HCT116 (cell line): ENCODE measurements around the gene MERTK. TPM values are rescaled to one million over a fixed set of nuclear protein-coding genes. Genes with fewer than 3 reads are reported as not detected.

Experiments
- ATAC-seq: fragments of 200-7000 bp; cut with Tn5 transposase; 2 replicates; pipeline ENCODE4 v1.9.1; 2020; ENCODE audit warnings: mild to moderate bottlenecking, moderate library complexity
- BruUV-seq: library from RNA; stranded (reverse); fragments of 400-500 nt; replicated peaks from 2 replicates; lab custom pipeline; 2021; lab: Mats Ljungman, UMichigan
- CTCF ChIA-PET: fragments of 300-600 bp; sonication (Branson Sonifier 250); formaldehyde crosslinking; loops from one replicate; lab custom pipeline; 2021; ENCODE audit warnings: antibody characterized with exemption; lab: Charles Lee
- POLR2A ChIA-PET: fragments of 300-600, 350-600 bp; sonication (Branson Sonifier 250); formaldehyde crosslinking; loops from one replicate; lab custom pipeline; 2021; ENCODE audit warnings: antibody characterized with exemption; lab: Charles Lee
- RAD21 ChIA-PET, 2 experiments: fragments of 300-600 bp; sonication (Branson Sonifier 250); formaldehyde crosslinking; loops; one replicate each; lab custom pipeline; 2023; ENCODE audit warnings: low total read pairs in 2 of 2; ENCODE audit not compliant: uncharacterized antibody in 2 of 2, unreplicated experiment in 2 of 2, low non-redundant PET in 1 of 2; lab: Charles Lee
- DNase-seq: peaks from one replicate; pipeline ENCODE4 v3.0.0-alpha.2; 2010; ENCODE audit warnings: low read depth, low spot score
- H2AFZ ChIP-seq: fragments of 200-600 bp; shearing (Covaris generic), sonication (generic); 2 replicates; pipeline ENCODE4 v1.6.1; 2017; ENCODE audit warnings: low read depth, mixed run types, mixed read lengths, antibody characterized with exemption, low read length; ENCODE audit not compliant: poor library complexity, severe bottlenecking
- H3K27ac ChIP-seq: 2 replicates; pipeline ENCODE4 v1.5.1; 2012; ENCODE audit warnings: low read depth, low read length
- H3K27me3 ChIP-seq: fragments of 200-600 bp; sonication (generic); 2 replicates; pipeline ENCODE4 v1.6.1; 2016; ENCODE audit warnings: mixed run types, low read length, mixed read lengths; ENCODE audit not compliant: insufficient read depth
- H3K36me3 ChIP-seq, 2 experiments: fragments of 200-500 bp in 1 of 2; fragments of 200-600 bp in 1 of 2; sonication (Bioruptor generic) in 1 of 2; sonication (generic) in 1 of 2; 2 replicates each; pipeline versions ENCODE4 v1.5.1 to v1.6.1; 2014 to 2016; ENCODE audit warnings: low read length in 2 of 2, inconsistent platforms in 1 of 2, mixed read lengths in 1 of 2, mixed run types in 1 of 2; ENCODE audit not compliant: insufficient read depth in 2 of 2, control insufficient read depth in 1 of 2
- H3K4me1 ChIP-seq, 2 experiments: fragments of 200-600 bp in 1 of 2; sonication (generic) in 1 of 2; 2 replicates each; pipeline versions ENCODE4 v1.5.1 to v1.6.1; 2012 to 2017; ENCODE audit warnings: low read length in 2 of 2, inconsistent platforms in 1 of 2, mild to moderate bottlenecking in 1 of 2, mixed read lengths in 1 of 2, mixed run types in 1 of 2, moderate library complexity in 1 of 2; ENCODE audit not compliant: insufficient read depth in 2 of 2, control insufficient read depth in 1 of 2
- H3K4me2 ChIP-seq: fragments of 200-600 bp; sonication (generic); 2 replicates; pipeline ENCODE4 v1.6.1; 2017; ENCODE audit warnings: mixed run types, low read length, mixed read lengths
- H3K4me3 ChIP-seq, 2 experiments: fragments of 200-600 bp in 1 of 2; sonication (generic) in 1 of 2; replicated peaks in 1 of 2; 2 replicates each; pipeline ENCODE4 v1.5.1; 2011 to 2016; ENCODE audit warnings: low read length in 2 of 2, control low read depth in 1 of 2, low read depth in 1 of 2, mild to moderate bottlenecking in 1 of 2, mixed read lengths in 1 of 2, mixed run types in 1 of 2
- H3K79me2 ChIP-seq: fragments of 200-600 bp; sonication (generic); 2 replicates; pipeline ENCODE4 v1.6.1; 2017; ENCODE audit warnings: mild to moderate bottlenecking, mixed run types, low read length, moderate library complexity, mixed read lengths; ENCODE audit not compliant: insufficient read depth
- H3K9ac ChIP-seq: fragments of 200-600 bp; sonication (generic); 2 replicates; pipeline ENCODE4 v1.6.1; 2016; ENCODE audit warnings: low read length, mixed read lengths
- H3K9me2 ChIP-seq: fragments of 200-600 bp; sonication (generic), shearing (Covaris generic); 2 replicates; pipeline ENCODE4 v1.6.1; 2017; ENCODE audit warnings: mixed run types, mild to moderate bottlenecking, moderate library complexity; ENCODE audit not compliant: insufficient read depth
- H3K9me3 ChIP-seq, 2 experiments: fragments of 200-500 bp in 1 of 2; fragments of 200-600 bp in 1 of 2; sonication (Bioruptor generic) in 1 of 2; sonication (generic) in 1 of 2; 2 replicates each; pipeline ENCODE4 v1.6.1; 2014 to 2017; ENCODE audit warnings: low read length in 2 of 2, mixed read lengths in 2 of 2, inconsistent platforms in 1 of 2, low read depth in 1 of 2, mild to moderate bottlenecking in 1 of 2, mixed run types in 1 of 2, moderate library complexity in 1 of 2; ENCODE audit not compliant: control insufficient read depth in 1 of 2, insufficient read depth in 1 of 2
- H4K20me1 ChIP-seq: fragments of 200-600 bp; sonication (generic), shearing (Covaris generic); 2 replicates; pipeline ENCODE4 v1.6.1; 2017; ENCODE audit warnings: mixed run types, mild to moderate bottlenecking, moderate library complexity; ENCODE audit not compliant: insufficient read depth
- EGR1 ChIP-seq: IDR thresholded peaks from 2 replicates; pipeline ENCODE4 v1.6.1; 2012; ENCODE audit warnings: low read depth
- EZH2phosphoT487 ChIP-seq: fragments of 200-600 bp; IDR thresholded peaks from 2 replicates; pipeline ENCODE4 v1.6.1; 2018; ENCODE audit warnings: antibody characterized with exemption, borderline replicate concordance
- FOSL1 ChIP-seq: IDR thresholded peaks from 2 replicates; pipeline ENCODE4 v1.6.1; 2012; ENCODE audit warnings: low read depth
- POLR2A ChIP-seq: IDR thresholded peaks from 2 replicates; pipeline ENCODE4 v1.7.0; 2011; ENCODE audit warnings: borderline replicate concordance; ENCODE audit not compliant: insufficient read depth, insufficient read length; ENCODE audit errors: extremely low read depth
- intact Hi-C: fragments of 100-400 bp; cut with micrococcal nuclease; formaldehyde crosslinking; loops from 2 replicates; pipeline ENCODE4 v1.10.0; 2022
- total RNA-seq: library from RNA; stranded (reverse); gene quantifications from one replicate; pipeline ENCODE4 v1.2.1, GENCODE V29; 2021; ENCODE audit not compliant: unreplicated experiment
- TF ChIP-seq, protein P1 (sequence below): IDR thresholded peaks from 2 replicates; pipeline ENCODE4 v1.6.1; 2012
- TF ChIP-seq, protein P2 (sequence below): IDR thresholded peaks from 2 replicates; pipeline ENCODE4 v1.6.1; 2012; ENCODE audit warnings: low read depth
- TF ChIP-seq, protein P3 (sequence below): IDR thresholded peaks from 2 replicates; pipeline ENCODE4 v1.6.1; 2011; ENCODE audit warnings: mild to moderate bottlenecking, low read length, moderate library complexity; ENCODE audit not compliant: insufficient replicate concordance; ENCODE audit errors: extremely low read depth

The MERTK gene
- total RNA-seq, 1 experiment from 2014 or later: 5.7 TPM

DNA sequence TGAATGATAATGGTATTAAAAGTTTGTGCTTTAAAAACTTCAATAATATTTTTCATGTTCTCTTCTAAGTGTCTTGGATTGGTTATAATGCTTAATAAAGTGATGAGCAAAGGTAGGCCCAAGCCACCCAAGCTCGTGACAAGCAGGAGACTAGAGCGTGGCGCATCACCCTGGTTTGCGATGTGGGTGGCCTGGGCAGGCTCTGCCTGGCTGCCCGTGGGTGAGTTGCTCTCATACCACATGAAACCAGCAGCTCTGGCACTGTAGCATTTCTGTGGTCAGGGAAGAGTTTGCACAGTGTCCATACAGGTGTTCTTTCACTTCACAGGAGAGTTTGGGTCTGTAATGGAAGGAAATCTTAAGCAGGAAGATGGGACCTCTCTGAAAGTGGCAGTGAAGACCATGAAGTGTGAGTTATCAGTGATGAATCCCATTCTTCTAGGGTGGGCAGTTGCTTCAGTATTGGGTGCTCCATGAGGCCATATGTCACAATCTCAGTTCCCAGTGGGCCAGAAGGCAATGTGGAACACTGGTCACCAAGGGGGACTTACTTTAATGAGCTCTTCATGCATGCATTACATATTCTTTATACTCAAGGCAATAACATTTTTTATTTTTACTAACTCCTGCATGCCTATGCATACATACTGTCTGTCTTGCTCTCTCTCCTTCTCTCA, 105.3 kb downstream of the MERTK start:
- ChIA-PET RAD21 (no interaction called here), CTCF (no interaction called here), POLR2A (no interaction called here)
- TF ChIP-seq POLR2A: no peak
- TF ChIP-seq, protein P1, sequence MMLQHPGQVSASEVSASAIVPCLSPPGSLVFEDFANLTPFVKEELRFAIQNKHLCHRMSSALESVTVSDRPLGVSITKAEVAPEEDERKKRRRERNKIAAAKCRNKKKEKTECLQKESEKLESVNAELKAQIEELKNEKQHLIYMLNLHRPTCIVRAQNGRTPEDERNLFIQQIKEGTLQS: no peak
- no peak for TF ChIP-seq EZH2phosphoT487
- TF ChIP-seq, protein P2, sequence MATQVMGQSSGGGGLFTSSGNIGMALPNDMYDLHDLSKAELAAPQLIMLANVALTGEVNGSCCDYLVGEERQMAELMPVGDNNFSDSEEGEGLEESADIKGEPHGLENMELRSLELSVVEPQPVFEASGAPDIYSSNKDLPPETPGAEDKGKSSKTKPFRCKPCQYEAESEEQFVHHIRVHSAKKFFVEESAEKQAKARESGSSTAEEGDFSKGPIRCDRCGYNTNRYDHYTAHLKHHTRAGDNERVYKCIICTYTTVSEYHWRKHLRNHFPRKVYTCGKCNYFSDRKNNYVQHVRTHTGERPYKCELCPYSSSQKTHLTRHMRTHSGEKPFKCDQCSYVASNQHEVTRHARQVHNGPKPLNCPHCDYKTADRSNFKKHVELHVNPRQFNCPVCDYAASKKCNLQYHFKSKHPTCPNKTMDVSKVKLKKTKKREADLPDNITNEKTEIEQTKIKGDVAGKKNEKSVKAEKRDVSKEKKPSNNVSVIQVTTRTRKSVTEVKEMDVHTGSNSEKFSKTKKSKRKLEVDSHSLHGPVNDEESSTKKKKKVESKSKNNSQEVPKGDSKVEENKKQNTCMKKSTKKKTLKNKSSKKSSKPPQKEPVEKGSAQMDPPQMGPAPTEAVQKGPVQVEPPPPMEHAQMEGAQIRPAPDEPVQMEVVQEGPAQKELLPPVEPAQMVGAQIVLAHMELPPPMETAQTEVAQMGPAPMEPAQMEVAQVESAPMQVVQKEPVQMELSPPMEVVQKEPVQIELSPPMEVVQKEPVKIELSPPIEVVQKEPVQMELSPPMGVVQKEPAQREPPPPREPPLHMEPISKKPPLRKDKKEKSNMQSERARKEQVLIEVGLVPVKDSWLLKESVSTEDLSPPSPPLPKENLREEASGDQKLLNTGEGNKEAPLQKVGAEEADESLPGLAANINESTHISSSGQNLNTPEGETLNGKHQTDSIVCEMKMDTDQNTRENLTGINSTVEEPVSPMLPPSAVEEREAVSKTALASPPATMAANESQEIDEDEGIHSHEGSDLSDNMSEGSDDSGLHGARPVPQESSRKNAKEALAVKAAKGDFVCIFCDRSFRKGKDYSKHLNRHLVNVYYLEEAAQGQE: no peak
- no peak for TF ChIP-seq FOSL1
- H3K4me3 ChIP-seq: no peak overlapping the region
- intact Hi-C loops: no loop called here
- no peaks in the 10 kb centered on the region for H3K27me3 ChIP-seq
- ATAC-seq (no peak), DNase-seq (no peak)
- no peak overlapping the region for H3K27ac ChIP-seq
- H3K9me3 ChIP-seq: no peaks in the 10 kb centered on the region
- no peaks in the 10 kb centered on the region for H3K9me2 ChIP-seq
- no peak overlapping the region for H3K4me2 ChIP-seq
- BruUV-seq: no TSS peak
- H3K4me1 ChIP-seq: no peaks in the 10 kb centered on the region
- no peak overlapping the region for H2AFZ ChIP-seq
- no peaks in the 10 kb centered on the region for H3K36me3 ChIP-seq
- H3K79me2 ChIP-seq: no peaks in the 10 kb centered on the region
- H3K9ac ChIP-seq: no peak overlapping the region
- H4K20me1 ChIP-seq: no peaks in the 10 kb centered on the region

DNA sequence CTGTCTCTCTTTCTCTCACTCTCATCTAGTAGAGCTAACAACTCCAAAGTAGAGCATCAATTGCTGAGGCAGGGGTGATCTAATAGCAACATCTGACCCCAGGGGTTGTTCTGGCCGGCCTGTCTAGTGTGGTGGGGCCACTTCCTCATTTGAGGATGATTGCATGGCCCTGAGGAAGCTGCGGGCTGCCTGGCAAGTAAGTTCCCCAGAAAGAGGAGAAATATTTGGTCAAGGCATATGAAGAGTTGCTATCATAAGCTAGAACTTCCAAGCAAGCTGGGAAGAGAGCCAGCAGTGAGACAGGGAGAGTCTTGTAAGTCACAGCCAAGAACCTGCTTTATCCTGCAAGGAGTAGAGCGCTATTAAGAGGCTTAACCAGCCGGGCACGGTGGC, 105.8 kb downstream of the MERTK start:
- no peak for ATAC-seq
- no peaks in the 10 kb centered on the region for H3K36me3 ChIP-seq
- H2AFZ ChIP-seq: no peak overlapping the region
- H3K9me3 ChIP-seq: no peaks in the 10 kb centered on the region
- H3K4me2 ChIP-seq: no peak overlapping the region
- no peaks in the 10 kb centered on the region for H3K4me1 ChIP-seq
- CTCF ChIA-PET: no interaction called here
- H3K4me3 ChIP-seq: no peak overlapping the region
- H3K79me2 ChIP-seq: no peaks in the 10 kb centered on the region
- intact Hi-C loops: no loop called here
- no peak for DNase-seq
- no peaks in the 10 kb centered on the region for H3K9me2 ChIP-seq
- no peaks in the 10 kb centered on the region for H3K27me3 ChIP-seq
- no TSS peak for BruUV-seq
- POLR2A ChIA-PET: no interaction called here
- RAD21 ChIA-PET: no interaction called here
- no peak overlapping the region for H3K27ac ChIP-seq
- no peak overlapping the region for H3K9ac ChIP-seq
- H4K20me1 ChIP-seq: no peaks in the 10 kb centered on the region
- TF ChIP-seq, protein P3, sequence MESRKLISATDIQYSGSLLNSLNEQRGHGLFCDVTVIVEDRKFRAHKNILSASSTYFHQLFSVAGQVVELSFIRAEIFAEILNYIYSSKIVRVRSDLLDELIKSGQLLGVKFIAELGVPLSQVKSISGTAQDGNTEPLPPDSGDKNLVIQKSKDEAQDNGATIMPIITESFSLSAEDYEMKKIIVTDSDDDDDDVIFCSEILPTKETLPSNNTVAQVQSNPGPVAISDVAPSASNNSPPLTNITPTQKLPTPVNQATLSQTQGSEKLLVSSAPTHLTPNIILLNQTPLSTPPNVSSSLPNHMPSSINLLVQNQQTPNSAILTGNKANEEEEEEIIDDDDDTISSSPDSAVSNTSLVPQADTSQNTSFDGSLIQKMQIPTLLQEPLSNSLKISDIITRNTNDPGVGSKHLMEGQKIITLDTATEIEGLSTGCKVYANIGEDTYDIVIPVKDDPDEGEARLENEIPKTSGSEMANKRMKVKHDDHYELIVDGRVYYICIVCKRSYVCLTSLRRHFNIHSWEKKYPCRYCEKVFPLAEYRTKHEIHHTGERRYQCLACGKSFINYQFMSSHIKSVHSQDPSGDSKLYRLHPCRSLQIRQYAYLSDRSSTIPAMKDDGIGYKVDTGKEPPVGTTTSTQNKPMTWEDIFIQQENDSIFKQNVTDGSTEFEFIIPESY: no peak
- no peak for TF ChIP-seq EGR1
- TF ChIP-seq, all 23 proteins: peak for 0
